ENCODE measurements around the gene VIM.

Gene VIM

GRCh38 chr10:17282311-17282710 lies 54.3 kb downstream of the VIM start:
- 86% methylated on average over 3 of the region's 3 CpGs; no CpG with 5 or more reads in 1 of the 2 experiments for WGBS, 2 experiments (ENCODE audit: insufficient coverage in 2 of 2)
- H3K9me3 ChIP-seq (ENCODE audit: control insufficient read depth, low read length), result peaks cover 33% of the 10 kb centered on the region
- no peak overlapping the region for H3K27ac ChIP-seq (ENCODE audit: low read depth, low read length, severe bottlenecking)
- no peak overlapping the region for H3K4me3 ChIP-seq (ENCODE audit: extremely low read depth, insufficient read depth, low read length, poor library complexity, severe bottlenecking)
- H3K36me3 ChIP-seq (ENCODE audit: control insufficient read depth, insufficient read depth, low read length), result no peaks in the 10 kb centered on the region
- no peaks in the 10 kb centered on the region for H3K4me1 ChIP-seq (ENCODE audit: control insufficient read depth, insufficient read depth, low read length, poor library complexity, severe bottlenecking)

DNA sequence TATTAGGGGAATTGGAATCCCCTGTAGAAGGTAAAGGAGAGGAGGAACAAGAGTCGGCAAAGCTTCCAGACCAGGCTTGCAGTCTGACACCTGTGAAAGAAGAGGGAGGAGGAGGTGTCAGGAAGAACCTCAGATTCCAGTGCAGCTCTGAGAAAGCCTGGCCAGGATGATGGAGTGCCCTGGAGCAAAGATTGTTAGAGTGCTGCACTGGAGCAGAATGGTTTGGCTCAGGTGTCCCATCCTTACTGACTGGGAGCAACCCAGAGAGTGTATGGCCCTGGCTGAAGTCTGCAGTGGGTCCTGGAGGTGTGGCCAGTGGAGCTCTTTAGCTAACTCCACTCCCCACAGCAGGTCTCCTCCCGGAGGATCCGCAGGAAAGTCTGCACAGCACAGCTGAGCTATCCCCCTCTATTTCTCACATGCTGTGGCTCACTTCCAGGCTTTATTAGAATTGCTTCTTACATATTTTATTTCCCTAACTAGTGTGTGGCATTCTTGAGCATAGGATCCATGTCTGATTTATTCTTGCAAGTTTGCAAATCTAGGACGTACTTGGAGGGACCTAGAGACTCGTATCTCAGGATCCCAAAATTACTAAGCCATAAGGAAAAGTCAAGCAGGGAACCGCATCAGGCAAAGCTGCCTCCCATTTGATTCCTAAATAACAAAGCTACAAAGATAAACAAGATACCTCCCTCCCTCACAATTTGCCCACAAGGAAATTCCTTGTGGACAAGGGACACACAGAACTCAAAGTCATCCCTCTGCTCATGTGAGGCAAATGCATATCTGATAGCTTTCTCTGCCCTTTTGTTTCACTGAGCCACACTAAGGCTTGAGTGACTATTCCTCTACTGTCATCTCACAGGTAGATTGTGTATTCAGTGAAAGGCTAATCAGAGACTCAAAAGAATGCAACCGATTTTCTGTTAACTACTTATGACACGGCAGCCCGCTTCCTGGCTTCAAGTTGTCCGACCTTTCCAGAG lies 58.8 kb downstream of the VIM start:
- no peaks in the 10 kb centered on the region for H3K36me3 ChIP-seq (ENCODE audit: control insufficient read depth, insufficient read depth, low read length)
- peaks cover 14% of the 10 kb centered on the region for H3K9me3 ChIP-seq (ENCODE audit: control insufficient read depth, low read length)
- H3K4me1 ChIP-seq (ENCODE audit: control insufficient read depth, insufficient read depth, low read length, poor library complexity, severe bottlenecking), result no peaks in the 10 kb centered on the region
- H3K27ac ChIP-seq (ENCODE audit: low read depth, low read length, severe bottlenecking), result no peak overlapping the region
- H3K4me3 ChIP-seq (ENCODE audit: extremely low read depth, insufficient read depth, low read length, poor library complexity, severe bottlenecking), result no peak overlapping the region
- 79 to 81% methylated on average over 8 to 10 of the region's 10 CpGs for WGBS, 2 experiments (ENCODE audit: insufficient coverage in 2 of 2)
